Measurements from ENCODE around the gene RAD50.

RAD50 gene

GRCh38 chr5:132659598-132660493 is 103.1 kb downstream of the RAD50 start:
- DNase-seq (ENCODE audit: low read depth in 4 of 4, low spot score in 1 of 4) = no peak

DNA sequence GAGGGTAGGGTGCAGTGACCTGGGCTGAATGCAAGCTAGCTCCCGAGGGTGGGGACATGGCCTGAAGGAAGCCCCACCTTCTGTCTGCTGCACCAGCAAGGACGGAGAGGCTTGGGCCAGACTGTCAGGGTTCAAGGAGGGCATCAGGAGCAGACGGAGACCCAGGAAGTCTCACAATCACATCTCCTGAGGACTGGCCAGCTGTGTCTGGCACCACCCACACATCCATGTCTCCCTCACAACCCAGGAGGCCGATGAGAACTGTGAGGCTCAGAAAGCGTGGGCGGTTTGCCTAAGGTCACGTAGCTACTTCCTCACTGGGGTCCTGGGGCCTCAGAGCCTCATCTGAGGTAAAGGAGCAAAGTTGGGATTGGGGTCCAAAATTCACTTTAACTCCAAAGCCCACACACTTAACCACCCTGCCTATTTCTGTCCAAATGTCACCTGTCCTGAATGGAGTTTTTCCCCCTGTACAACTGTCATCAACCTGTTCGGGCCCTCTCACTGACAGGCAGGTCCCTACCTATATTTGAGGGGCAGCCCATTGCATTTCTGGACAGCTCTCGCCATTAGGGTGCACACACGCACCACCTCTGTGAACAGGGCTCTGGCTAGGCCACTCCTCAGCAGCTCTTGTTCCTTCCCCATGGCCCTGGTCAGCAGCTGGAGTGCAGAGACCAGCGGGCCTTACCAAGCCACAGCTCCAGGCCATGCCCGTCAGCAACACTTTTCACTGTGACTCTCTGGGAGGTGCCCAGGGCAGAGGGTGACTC is 104.6 kb downstream of the RAD50 start:
- no peak for DNase-seq (ENCODE audit: low read depth in 4 of 4, low spot score in 1 of 4)

DNA sequence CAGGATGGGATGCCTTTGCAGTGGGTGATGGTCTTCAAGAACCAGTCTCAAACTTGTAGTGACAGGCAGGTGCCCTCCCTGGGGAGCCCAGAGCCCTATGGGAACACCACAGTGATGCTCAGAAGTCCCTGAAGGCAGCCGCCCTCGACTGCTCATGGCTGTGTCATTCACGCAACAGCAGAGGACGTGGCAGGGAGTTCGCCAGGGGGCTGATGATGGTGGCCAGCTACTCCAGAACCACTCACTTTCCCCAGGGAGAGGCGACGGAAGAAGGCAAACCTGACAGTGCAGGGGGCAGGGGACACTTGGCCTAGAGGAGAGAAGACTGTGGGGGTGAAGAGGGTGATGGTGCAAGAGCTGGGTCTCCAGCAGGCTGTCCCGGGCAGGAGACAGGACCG is 105.2 kb downstream of the RAD50 start:
- no peak for DNase-seq (ENCODE audit: low read depth in 4 of 4, low spot score in 1 of 4)

DNA sequence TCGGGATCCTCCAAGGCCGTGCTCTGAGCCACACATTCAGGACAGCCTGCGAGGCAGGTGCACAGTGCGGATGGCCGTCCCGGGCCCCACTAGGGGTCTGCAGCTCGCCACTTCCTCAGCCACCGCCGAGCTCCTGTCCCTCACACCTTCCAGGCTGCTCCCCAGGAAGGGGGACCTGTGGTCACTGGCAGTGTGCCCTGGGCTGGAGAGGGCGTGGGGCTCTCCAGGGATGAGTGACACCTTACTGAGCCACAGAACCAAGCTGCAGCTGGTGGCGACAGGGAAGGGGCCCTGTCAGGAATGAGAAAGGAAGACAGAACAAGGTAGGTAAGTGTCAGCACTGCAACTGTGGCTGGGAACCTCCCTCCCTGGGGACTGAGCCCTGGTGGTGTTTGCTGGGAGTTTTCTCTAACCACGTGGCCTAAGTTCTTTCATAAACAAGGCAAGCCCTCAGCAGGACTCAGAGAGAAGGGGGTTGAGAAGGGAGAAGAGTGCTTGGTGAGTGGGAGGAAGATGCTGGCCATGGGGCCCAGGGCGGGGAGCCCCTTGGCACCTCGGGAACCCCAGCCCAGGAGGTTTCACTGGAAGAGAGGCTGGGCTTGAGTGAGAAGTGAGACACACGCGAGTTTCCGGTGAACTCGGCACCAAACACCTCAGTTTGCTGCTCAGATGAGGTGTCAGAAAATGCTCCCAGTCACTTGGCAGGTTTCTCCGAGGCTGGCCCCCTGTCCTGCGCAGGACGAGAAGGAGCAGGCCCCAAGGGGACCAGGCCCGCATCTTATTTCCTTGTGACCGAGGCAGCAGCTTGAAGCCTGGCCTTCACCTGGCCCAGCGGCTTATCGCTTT is 106.4 kb downstream of the RAD50 start:
- DNase-seq (ENCODE audit: low read depth in 4 of 4, low spot score in 1 of 4) = peak in 1 of 4 experiments; percentile 28

DNA sequence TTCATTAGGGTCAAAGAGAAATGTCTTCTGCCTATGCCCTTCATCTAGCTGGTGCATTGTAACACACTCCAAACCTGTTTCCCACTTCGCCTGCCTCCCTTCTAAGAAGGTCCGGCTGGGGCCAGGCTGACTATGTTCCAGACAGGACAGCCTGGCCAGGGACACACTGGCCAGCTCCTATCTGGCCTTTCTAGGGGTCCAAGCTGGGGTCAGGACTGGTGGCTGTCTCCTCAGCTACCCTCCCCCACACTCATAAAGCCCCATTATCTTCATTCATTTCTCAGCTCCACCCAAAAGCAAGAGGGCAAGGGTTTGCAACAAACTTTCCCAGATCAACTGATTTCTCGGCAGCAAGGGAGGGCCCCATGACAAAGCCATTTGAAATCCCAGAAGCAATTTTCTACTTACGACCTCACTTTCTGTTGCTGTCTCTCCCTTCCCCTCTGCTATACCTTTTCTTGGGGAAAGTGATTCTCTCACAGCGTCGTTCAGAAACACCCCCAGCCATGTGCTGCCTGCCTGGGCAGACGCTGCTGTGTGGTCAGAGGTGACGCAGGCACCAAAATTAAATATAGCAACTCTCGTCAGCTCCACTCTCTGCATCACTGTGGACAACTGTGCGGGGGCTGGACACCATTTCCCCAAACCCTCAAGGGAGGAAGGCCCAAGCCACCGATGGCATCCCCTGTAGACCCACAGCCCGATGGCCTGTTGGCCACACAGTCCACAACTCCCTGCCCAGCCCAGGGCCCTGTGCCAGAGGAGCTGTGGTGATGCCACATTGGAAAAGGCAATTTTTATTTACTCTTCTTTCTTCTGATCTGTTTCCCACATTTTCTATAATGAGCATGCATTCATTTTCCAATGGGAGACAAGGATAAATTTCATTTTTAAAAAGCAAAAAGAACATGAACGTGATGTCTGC is 107.3 kb downstream of the RAD50 start:
- DNase-seq (ENCODE audit: low read depth in 4 of 4, low spot score in 1 of 4) = no peak

DNA sequence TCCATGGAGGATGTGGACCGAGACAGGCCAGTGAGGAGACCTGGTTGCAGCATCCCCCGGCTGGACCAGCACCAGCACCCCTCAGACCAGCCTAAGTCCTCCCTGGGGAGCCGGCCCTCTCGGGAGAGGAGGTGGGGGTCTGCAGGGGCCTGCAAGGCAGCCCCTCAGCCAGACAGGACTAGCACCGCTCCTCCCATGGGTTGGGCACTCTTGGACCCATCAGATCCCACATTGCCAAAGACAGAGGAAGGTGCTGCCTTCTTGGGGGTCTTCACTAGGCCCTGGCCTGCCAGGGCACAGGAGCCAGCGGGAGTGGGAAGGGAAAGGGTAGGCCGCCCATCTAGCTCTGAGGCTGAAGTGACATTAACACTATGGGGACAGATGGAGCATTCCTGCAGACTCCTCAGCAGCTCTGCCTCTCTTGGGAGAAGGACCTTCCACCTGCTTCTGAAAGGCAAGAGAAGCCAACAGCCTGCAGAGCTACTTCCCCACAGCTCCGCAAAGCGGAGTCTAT is 108.0 kb downstream of the RAD50 start:
- no peak for DNase-seq (ENCODE audit: low read depth in 4 of 4, low spot score in 1 of 4)

DNA sequence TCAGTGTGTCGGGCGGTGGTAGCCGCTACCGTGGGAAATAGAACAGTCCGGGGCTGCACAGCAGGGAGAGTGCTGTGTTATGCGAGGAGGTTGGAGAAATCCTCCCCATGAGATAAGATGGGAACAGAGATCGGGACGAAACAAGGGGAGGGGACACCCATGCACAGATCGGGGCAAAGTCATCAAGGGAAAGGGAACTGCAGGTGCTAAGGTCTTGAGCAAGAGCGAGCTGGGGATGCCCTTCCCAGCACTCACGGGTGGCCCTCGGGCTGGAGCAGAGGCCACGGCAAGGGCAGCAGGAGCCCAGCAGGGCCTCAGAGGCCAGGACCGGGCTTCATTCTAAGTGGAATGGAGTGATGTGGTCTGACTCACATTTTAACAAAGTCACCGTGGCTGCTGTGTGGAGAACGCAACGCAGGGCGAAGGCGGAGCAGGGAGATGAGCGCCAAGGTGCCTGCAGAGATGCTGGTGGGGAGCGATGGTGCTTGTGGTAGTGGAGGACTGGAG is 108.8 kb downstream of the RAD50 start:
- DNase-seq (ENCODE audit: low read depth in 4 of 4, low spot score in 1 of 4) = no peak

DNA sequence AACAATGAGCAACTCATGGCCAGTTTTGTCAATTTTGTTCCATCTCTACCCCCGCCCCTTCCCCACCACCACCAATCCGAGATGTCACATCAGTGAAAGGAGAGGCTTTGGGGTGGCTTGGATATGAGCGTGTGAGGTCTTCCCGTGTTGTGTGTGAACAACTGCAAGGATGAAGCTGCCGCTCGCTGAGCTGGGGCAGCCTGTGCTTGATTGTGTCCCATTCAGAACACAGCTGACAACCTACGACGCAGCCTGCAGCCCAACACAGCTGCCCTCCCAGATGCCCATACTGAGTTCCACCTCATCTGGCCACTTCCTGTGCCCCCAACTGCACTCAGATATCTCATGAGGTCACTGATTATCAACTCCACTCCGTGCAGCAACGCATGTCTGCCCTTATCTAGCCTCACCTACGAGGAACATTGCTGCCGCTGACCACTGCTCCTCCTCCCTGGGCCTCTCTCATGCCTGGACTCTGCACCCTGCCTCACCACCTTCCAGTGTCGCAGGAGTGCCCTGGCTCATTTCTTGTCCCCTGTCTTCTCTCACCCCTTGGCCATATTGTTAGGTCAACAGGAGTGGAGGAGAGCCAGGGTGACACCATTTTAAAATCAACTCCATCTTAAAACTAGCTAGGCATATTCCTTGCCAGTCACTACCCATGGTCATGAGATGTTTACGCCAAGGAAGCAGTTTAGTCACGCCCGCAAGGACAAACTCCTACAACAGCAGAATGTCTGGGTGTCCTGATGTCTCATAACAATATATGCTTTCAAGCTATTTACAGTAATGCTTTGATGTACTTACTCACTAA is 109.7 kb downstream of the RAD50 start:
- DNase-seq (ENCODE audit: low read depth in 4 of 4, low spot score in 1 of 4) = no peak

DNA sequence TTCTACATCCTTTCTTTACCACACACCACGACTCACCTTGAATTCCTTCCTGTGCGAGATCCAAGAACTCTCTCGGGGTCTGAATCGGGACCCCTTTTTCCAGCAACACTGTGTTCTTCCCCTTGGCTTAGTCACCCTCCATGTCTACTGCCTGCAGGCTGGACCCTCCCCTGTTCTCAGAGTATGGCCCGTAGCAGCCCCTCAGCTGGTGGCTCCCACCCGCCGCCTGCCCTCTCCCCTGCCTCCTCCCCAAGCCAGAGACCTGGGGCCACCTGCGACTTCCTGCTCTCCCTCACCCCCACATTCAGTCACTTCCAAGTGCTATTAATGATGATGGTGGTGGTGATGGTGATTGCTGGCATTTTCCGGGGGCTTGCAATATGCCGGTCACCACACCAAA is 110.5 kb downstream of the RAD50 start:
- no peak for DNase-seq (ENCODE audit: low read depth in 4 of 4, low spot score in 1 of 4)

DNA sequence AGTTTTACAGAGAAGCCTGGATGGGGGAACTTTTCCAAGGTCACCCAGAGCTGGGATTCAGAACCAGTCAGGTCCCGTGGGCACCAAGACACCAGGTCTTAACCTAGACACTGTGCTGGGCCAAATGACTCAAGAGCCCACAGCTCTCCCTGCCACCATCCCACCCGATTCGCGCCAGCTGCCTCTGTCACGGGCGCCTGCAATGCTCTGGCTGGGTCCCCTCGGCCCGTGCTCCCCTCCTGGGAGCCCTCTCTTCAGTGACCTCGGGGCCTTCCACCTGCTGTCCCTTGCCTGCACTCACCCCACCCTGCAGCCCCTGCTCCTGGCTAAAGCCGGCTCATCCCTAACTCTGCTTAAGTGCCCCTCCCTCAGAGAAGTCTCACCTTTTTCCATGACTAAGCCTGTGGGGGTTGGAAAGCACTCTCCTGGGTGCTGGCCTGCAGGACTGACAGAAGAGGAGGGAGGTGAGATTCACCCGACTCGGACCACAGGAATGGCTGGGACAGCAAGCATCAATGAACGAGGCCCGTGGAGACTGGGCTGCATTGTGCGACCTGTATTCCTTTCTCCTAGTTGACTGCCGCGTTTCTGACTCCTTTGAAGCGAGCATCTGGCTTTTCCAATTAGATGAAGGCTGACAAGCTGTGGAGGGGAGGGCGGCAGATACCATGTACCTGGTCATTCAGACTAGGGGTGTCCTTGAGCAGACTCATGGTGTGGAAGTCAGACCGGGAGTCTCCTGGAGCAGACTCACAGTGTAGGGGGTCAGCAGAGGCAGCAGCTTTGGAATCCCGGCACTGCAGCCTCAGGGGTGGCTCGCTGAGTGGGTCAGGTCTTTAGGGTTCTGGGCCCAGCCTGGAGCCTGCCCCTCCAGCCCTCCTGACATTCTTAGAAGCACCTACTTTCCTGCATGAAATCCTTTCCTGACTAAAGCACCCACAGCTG is 111.3 kb downstream of the RAD50 start:
- no peak for DNase-seq (ENCODE audit: low read depth in 4 of 4, low spot score in 1 of 4)

DNA sequence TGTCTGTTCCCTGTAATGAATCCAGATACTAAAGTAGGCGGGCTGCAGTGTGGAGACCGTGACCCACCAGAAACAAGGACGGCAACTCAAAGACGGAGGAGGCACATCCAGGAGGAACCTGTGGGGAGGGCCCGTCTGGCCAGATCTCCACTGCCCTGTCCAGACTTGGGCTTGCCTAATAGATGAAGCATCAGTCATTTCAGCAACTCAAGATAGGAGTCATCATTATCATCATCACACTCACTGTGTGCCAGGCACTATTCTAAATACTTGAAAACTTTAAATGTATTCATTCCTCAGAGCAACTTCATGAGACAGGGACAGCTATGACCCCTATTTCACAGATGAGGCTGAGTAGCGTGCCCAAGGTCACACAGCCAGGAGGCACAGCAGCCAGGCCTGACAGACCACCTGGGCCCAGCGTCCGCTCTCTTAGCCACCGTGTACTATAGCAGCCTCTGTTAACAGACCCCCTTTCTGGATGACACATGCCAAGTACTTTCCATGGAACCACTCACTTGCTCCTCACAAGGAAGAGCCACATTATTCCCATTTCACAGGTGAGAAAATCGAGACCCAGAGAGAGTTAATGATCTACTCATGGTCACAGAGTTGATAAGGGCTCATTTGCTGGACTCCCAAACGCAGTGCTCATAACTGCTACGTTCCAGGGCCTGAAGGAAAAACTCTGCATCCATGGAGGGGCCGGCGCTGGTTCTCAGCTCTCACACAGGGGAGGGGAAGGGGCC is 112.1 kb downstream of the RAD50 start:
- DNase-seq (ENCODE audit: low read depth in 4 of 4, low spot score in 1 of 4) = no peak

- DNase-seq (ENCODE audit: low read depth in 4 of 4, low spot score in 1 of 4) = no peak
These were observed 112.7 kb downstream of the RAD50 start for GRCh38 chr5:132669455-132669820.

DNA sequence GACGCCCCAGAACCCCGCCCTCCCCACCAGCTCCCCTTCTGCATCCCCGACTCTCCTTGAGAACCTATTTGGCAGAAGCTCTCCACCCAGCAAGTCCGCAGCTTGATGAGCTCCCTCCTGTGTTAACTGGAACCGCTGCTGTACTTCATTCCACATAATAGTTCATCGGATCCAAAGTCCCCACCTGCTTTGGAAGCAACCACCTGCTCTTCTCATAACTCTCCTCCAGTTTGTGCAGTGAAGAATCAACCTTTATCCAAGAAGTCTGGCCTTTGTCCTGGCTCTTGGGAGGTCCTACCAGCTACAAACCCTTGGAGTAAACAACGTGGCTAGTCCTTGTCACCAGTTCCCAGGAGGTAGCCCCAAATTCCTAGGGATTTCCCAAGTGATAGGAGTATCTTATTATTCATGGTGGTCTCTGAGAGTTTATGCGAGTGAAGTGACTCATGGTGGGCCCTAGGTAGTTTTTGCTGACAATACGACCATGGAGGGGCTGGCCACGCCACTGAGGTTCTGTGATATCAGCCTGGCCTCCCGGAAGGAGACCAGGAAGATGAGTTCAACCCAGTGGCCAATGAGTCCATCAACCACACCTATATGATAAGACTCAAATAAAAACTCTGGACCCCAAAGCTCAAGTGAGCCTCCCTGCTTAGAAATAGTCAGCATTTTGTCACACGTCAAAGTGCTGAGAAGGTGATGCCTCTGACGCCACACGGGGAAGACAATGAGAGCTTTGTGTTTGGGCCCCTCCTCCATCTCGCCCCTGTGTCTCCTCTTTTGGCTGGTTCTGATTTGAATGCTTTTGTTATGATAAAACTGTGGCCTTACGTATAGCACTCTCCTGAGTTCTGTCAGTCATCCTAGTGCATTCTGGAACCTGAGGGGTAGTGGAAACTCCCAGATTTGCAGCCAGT is 113.4 kb downstream of the RAD50 start:
- no peak for DNase-seq (ENCODE audit: low read depth in 4 of 4, low spot score in 1 of 4)

GRCh38 chr5:132671000-132671399 is 114.2 kb downstream of the RAD50 start:
- DNase-seq (ENCODE audit: low read depth in 4 of 4, low spot score in 1 of 4) = no peak

GRCh38 chr5:132673488-132673887 is 116.7 kb downstream of the RAD50 start:
- DNase-seq (ENCODE audit: low read depth in 4 of 4, low spot score in 1 of 4) = no peak

DNA sequence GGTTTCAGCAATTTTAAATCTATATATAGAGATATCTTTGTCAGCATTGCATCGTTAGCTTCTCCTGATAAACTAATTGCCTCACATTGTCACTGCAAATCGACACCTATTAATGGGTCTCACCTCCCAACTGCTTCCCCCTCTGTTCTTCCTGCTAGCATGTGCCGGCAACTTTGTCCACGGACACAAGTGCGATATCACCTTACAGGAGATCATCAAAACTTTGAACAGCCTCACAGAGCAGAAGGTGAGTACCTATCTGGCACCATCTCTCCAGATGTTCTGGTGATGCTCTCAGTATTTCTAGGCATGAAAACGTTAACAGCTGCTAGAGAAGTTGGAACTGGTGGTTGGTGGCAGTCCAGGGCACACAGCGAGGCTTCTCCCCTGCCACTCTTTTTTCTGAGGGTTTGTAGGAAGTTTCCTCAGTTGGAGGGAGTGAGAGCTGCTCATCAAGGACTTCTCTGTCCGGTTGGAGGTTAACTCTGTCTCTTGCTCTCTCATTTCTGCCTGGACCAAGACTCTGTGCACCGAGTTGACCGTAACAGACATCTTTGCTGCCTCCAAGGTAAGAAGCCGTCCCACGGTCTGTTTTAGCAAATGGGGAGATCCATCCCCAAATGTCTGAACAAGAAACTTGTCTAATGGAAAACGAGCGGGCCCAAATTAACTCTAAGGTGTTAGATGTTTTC is 117.3 kb downstream of the RAD50 start, which contains the start of gene IL4:
Gene IL4 (plus strand): TSS at position 51 of the 692 bp plus-strand sequence. CDS start 62 bp downstream, at position 113.
- DNase-seq (ENCODE audit: low read depth in 4 of 4, low spot score in 1 of 4) = no peak
